ENCODE results near the gene ZNF710.
A peak's percentile ranks its signal among the peaks of the same experiment; 100 is the strongest.

The ZNF710 gene

GRCh38 chr15:90033448-90033847, 32.3 kb downstream of the ZNF710 start:
- no peak for TF ChIP-seq CTCF (IDR thresholded peaks at IDR 0.05; ENCODE audit: insufficient read depth, low read depth, low read length, missing control alignments)
- DNase-seq (ENCODE audit: low read depth): no peak
- no peak overlapping the region for H3K4me3 ChIP-seq (ENCODE audit: low read length)

GRCh38 chr15:90035095-90035839, 34.1 kb downstream of the ZNF710 start:
- no peak for TF ChIP-seq CTCF (IDR thresholded peaks at IDR 0.05; ENCODE audit: insufficient read depth, low read depth, low read length, missing control alignments)
- no peak overlapping the region for H3K4me3 ChIP-seq (ENCODE audit: low read length)
- DNase-seq (ENCODE audit: low read depth): peak; percentile 79

- no peak for TF ChIP-seq CTCF (IDR thresholded peaks at IDR 0.05; ENCODE audit: insufficient read depth, low read depth, low read length, missing control alignments)
- DNase-seq (ENCODE audit: low read depth): no peak
- no peak overlapping the region for H3K4me3 ChIP-seq (ENCODE audit: low read length)
Measured at GRCh38 chr15:90035840-90036230, 34.7 kb downstream of the ZNF710 start.

GRCh38 chr15:90036343-90036742, 35.2 kb downstream of the ZNF710 start:
- TF ChIP-seq CTCF (IDR thresholded peaks at IDR 0.05; ENCODE audit: insufficient read depth, low read depth, low read length, missing control alignments): no peak
- H3K4me3 ChIP-seq (ENCODE audit: low read length): no peak overlapping the region

GRCh38 chr15:90036806-90037510, 35.8 kb downstream of the ZNF710 start:
- no peak for TF ChIP-seq CTCF (IDR thresholded peaks at IDR 0.05; ENCODE audit: insufficient read depth, low read depth, low read length, missing control alignments)
- DNase-seq (ENCODE audit: low read depth): no peak
- no peak overlapping the region for H3K4me3 ChIP-seq (ENCODE audit: low read length)

More at GRCh38 chr15:90036343-90036742, 35.2 kb downstream of the ZNF710 start:
- DNase-seq (ENCODE audit: low read depth): no peak

GRCh38 chr15:90037511-90037860, 36.4 kb downstream of the ZNF710 start:
- DNase-seq (ENCODE audit: low read depth): no peak
- no peak for TF ChIP-seq CTCF (IDR thresholded peaks at IDR 0.05; ENCODE audit: insufficient read depth, low read depth, low read length, missing control alignments)
- H3K4me3 ChIP-seq (ENCODE audit: low read length): no peak overlapping the region
